ENCODE data around the gene FGD5.

The FGD5 gene

DNA sequence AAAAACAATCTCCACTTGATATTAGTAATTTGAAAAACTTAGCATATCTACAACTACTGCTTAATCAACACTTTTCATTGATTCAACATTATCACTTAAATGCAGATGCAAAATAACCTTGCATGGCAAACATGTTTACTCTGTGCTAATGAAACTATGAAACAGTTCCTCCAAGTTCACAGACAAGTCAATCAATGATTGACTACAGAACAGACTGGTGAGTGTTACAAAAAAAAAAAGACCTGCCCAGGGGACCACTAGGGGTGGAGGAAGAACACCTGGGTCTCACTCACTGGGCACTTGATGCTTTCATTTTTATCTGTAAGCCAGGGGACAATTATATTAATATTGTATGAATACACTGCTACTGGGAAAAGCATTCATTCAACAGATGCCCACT is 124.3 kb downstream of the FGD5 start:
- DNase-seq, result no peak

DNA sequence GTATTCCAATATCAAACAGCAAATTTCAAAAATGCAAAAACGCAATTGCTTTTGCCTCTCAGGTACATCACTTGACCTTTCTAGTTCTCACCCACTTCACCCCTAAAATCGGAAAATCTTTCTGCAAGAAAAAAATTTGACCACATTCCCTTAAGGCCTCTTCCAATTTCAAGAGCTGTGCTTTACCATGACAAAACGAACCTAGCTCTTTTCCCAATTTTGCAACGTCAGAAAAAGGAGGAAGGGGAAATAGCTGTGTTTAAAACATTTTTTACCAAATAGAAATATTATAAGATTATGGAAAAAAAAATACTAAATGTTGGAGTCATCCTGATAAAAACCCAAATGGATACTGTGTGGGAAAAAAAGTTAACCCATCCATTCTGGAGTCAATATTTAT is 127.5 kb downstream of the FGD5 start:
- no peak for DNase-seq

DNA sequence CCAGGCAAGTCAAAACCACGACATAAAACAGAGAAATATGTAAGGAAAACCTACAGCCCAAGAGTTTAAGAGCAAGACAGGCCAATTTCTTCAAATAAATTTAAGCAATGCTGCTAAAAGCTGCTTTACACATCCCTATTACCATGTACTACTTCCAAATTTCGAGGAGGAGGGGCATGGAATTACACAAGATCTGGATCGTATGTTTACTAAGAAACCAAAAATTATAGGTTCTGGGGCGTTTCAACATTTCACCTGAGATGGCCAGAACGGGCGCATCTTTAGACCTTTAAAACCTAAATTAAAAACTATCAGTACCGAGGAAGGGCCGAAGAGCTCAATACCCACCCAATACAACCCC is 128.0 kb downstream of the FGD5 start:
- no peak for DNase-seq

DNA sequence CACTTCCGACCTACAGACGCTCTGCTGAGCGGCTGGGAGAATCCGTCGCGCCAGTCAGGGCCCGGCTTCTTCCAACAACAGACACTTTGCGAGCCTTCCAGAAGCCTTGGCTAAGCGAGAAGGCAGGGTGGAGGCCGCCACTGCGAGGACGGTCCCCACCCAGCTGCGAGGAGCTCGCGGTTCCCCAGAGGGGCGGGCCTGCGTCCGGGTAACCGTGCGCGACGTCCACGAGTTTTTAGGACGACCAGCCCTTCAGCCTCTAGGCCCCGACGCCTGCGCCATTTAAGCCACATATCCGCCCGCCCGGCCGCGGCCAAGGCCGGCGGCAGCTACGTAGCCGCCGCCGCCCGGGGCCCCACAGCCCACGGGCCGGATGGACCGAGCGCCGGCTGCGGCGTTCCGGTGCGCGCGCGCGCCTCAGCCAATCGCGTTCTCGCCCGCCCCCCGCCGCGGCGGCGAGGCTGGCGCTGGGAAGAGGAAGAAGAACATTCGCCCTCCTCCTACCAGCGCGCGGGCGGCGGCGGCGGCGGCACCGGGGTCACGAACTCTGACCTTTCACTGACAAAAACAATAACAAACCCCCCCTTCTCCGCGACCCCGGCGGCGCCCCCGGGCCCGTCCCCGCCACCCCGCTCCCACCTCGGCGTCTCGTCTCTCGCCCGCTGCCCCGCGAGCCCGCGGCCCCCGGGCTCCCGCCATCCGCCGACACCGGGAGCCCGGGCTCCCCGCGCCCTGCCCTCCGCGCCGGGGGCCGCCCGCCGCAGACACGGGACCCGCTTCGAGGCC is 128.5 kb downstream of the FGD5 start, which contains the start of gene NR2C2:
Gene NR2C2, plus strand, starts transcription at position 484 of the 786 bp plus-strand sequence. CDS start 56,332 bp downstream, outside the sequence.
- peak; percentile 19 to 62 for DNase-seq

DNA sequence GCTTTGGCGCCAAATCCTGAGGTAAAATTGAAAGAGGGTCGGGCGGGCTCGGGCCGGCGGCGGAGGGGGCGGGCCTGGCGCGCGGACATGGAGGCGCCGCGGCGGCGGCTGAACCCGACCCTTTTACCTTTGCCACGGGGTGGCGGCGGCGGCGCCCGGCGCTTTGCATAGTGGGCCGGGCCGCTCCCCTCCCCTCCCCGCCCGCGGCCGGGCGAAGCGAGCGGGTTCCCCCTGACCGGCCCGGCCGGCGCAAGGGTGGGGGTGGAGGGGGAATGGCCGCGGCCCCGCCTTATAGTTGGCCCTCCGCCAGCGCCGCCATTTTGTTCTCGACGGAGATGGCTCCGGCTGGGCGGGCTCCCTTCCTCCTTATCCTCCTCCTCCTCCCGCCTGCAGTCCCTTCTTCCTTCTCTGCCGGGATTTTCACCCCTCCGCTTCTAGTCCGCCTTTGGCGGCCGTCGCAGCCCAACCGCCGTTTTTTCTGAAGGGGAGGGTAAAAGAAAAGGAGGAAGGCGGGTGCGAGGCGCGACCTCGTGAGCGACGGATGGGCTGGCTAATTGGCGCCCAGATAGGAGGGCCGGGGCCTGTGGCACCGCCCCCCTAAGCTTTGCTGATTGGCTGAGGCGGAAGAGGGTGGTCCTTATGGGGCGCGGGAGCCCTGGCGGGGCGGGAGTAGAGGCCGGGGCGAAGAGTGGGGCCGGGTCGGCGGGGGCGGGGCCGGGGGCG is 129.3 kb downstream of the FGD5 start:
- DNase-seq, result peak; percentile 78 to 93

DNA sequence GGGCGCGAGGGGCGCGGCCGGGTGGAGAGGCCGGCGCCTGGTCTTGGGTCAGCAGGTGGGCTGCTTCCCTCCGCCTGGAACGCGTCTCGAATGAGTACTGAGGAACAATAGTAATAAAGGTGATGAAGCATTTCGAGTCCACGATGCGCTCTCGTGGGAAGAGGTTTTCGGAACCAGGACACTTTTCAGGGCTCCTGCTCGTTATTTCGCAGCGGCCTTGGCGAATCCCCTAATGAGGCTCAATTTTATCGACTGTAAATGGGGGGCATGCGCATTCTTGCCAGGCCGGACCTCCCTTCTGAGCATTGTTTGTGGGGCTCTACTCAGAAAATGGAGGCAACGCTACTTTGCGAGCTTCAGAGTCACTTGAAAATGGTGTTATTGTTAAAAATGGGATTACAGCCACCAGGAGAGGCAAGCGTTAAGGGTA is 129.9 kb downstream of the FGD5 start:
- no peak for DNase-seq

DNA sequence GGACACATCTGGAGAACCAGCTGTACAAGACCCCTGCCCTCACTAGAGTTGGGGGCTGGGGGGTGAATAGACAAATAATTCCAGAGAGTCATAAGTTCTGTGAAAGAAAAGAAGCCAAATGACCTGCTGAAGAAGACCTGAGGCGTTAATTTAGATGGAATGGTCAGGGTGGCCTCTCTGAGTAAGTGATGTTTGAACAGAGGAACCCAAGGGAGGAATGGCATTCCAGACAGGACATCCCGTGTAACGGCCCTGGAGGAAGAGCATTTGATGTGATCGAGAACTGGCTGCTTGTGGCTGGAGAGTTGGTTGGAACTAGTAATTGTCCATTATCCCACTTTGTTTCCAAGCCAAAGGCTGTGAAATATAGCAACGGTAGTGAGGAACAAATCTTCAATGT is 130.4 kb downstream of the FGD5 start:
- DNase-seq, result no peak

DNA sequence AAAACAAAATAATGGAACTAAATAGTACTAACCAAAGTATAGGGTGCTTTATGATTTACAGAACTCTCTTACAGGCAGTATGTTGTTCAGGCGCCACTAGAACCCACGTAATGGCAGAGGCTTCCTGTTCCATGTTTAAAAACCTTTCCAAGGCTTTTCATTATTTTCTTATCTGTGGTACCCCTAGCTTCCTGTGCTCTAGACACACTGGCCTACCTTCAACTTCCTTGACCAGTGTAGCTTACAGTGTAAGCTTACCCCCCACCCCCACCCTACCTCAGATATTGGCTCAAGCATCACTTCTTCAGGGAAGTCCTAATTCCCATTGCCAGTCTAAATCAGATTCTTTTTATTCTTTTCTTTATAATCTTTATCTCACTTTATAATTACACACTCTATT is 131.5 kb downstream of the FGD5 start:
- no peak for DNase-seq

DNA sequence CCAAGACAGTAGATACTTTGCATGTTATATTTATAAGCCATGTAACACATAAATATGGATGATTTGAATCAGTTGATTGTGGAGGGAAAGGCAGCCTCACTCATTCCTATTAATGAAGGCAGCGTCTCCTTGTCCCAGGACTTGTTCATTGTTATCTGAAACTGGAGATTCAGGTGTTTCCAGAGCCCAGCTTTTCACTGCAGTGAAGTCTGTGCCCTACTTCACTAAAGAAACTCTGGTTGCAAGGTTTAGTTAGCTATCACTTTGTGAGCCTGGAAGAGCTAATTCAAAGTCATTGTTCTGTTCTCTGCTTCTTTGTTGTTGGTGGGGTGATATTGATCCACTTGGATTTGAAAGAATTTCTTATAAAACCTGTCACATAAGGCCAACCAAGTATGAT is 138.4 kb downstream of the FGD5 start:
- DNase-seq, result no peak

DNA sequence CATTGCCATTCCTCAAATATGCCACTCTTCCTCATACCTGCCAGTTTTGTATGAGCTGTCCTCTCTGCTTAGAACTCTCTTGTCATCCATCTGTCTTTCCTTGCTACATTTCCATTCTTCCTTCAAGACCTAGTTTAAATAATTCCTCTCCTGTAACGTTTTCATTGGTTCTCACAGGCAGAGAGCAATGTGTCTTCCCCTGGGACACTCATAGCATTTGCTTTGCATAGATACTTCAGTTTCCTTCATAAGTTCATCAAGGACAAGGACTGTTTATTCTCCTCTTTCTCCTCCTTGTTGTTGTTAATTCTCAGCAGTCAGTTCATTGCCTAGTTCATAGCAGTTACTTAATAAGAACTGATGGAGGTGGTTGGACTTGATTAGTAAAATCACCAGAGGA is 139.2 kb downstream of the FGD5 start:
- no peak for DNase-seq

DNA sequence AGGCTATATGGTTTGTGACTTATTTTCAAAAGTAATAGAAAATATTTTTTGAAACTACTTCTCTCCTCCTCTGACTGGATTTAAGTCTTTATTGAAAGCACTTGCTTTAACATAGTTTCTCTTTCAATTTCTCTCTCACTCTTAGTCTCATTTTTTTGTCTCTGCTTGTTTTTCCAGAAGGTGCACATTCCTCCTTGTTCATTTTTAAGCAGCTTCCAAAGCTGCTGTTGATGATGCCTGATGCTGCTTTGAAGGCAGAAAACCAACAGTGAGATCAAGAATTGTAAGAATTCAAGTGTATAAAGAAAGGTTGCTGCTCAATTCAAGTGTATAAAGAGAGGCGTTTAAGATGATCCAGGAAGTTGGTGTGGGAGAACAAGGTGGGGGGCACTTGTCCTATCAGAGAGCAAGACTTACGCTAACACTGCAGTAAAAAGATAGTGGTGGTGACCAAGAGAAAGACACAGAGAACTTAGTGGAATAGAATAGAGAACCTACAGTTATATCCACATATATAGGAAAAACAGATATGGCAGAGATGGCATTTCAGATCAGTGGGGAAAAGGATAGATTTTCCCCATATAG is 140.7 kb downstream of the FGD5 start:
- no peak for DNase-seq

DNA sequence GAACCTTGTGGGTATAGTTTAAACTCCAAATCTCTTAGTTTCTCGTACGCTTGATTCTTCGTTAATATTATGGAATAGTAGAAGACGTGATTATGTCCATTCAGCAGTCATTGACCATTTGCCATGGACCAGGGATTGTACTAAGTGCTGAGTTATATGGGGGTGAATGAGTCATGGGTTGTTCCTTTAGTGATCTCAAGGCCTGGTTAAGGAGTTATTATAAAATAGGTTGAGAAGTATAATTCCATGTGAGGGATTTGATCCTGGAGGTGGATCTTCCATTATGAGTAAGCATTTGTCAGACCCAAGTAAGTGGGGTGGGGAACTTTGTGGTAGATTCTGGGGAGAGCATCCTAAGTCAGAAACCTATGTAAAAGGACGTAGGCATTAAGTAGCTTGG is 144.0 kb downstream of the FGD5 start:
- no peak for DNase-seq

DNA sequence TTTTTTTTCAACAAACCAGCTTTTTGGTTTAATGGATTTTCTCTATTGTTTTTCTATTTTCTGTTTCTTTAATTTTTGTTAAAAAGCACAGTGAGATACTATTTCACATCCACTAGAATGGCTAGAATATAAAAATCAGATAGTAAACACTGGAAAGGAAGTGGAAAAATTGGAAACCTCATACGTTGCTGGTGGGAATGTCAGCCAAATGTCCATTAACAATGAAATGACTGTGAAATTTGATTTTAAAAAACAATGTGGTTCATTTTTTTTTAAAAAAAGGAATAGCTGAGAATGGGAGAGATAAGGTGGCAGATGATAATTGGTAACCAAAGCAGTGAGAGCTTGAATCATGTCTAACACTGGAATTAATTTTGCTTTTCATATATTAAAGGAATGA is 148.5 kb downstream of the FGD5 start:
- DNase-seq, result no peak

DNA sequence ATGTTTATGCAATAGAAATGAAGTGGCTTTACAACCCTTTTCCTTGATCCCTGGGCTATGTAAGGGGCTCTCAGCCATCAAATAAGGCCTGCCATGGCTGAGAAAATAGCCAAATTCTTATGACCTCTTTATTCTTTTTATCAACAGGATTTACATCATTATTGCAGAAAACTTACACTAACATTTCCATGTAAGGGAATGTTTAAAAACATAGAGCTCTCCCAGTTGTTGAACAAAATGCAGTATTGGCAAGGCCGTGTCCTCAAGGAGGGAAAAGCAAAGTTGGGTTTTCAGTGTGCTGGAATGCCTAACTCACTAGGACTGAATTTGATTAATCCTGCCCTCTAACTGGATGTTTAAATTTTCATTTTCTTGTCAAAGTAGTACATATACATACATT is 150.9 kb downstream of the FGD5 start:
- no peak for DNase-seq

DNA sequence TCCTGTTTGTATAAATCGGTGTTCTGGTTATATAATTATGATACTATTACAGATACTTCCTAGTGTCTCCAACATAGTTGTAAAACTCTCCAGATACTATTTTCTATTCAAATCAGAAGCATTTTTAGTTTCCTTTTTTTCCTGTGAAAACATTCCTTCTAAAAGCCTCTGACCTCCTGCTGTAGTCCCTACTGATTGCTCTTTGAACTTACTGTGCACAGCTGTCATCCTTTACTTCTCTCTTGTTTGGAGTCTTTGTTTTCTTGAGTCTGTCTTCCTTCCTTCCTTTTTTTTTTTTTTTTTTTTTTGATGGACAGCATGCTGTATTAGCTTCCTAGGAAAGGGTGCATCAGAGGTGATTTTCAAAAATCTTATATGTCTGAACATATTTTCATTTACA is 157.6 kb downstream of the FGD5 start:
- no peak for DNase-seq

DNA sequence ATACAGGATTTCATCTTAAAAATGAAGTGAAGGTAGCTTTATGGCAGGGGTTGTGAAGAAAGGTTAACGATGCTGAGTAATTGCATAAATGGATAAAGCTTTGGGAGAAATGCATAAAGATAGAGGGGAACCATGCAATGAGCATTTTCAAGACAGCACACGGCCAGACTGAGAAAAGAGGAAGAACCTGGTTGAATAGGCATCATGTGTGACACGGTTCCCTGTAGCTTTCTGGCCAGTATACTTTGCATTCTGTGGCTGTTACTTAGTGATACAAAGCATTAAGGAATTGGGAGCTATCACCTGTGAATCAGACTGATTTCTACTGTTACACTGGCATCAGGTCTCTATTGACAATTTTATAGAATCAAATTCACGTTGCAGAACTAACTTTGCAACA is 161.9 kb downstream of the FGD5 start:
- no peak for DNase-seq

All from NCI-H446 (cell line).